Gastroesophageal sphincter (tissue), 3 donors: ENCODE results near the gene P3H3.

Experiments used
- POLR2A ChIP-seq, 2 donors: fragments of 450-650 bp; IDR thresholded peaks; one replicate each; pipeline ENCODE4 v1.6.1; 2017; ENCODE audit warnings: antibody characterized with exemption in 2 of 2, mild to moderate bottlenecking in 2 of 2, moderate library complexity in 1 of 2
- TF ChIP-seq, protein P1 (sequence below), 4 experiments: fragments of 200-600 bp in 2 of 4; fragments of 450-650 bp in 2 of 4; sonication (generic) in 1 of 4; IDR thresholded peaks; one replicate each; pipeline ENCODE4 v1.5.1; 2017 to 2019; ENCODE audit warnings: antibody characterized with exemption in 4 of 4, mild to moderate bottlenecking in 2 of 4, moderate library complexity in 2 of 4

DNA sequence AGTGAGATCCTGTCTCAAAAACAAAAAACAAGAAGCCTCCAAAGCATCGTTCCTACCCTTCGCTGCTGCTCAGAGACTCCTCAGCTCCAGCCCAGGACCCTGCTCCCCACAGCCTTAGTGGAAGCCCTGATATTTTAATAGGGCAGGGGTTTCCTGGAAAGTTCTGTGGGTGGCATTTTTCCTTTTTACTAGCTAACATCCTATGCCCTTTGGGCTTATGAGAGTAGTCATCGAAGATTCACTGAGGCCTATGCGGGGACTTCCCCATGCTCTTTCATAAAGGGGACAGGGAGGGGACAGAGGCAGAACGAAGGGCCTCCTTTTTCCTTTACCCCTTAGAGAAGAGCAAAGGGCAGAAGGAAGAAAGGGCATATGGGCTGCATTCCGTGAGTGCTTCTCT is 47.6 kb upstream of the P3H3 start:
- TF ChIP-seq, protein P1, sequence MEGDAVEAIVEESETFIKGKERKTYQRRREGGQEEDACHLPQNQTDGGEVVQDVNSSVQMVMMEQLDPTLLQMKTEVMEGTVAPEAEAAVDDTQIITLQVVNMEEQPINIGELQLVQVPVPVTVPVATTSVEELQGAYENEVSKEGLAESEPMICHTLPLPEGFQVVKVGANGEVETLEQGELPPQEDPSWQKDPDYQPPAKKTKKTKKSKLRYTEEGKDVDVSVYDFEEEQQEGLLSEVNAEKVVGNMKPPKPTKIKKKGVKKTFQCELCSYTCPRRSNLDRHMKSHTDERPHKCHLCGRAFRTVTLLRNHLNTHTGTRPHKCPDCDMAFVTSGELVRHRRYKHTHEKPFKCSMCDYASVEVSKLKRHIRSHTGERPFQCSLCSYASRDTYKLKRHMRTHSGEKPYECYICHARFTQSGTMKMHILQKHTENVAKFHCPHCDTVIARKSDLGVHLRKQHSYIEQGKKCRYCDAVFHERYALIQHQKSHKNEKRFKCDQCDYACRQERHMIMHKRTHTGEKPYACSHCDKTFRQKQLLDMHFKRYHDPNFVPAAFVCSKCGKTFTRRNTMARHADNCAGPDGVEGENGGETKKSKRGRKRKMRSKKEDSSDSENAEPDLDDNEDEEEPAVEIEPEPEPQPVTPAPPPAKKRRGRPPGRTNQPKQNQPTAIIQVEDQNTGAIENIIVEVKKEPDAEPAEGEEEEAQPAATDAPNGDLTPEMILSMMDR (IDR thresholded peaks at IDR 0.05), result no peak
- TF ChIP-seq POLR2A (IDR thresholded peaks at IDR 0.05), result no peak
